Measurements from ENCODE around the gene PLCE1.

PLCE1 gene

GRCh38 chr10:94025806-94026205, 32.1 kb downstream of the PLCE1 start:
- no peak for DNase-seq

DNA sequence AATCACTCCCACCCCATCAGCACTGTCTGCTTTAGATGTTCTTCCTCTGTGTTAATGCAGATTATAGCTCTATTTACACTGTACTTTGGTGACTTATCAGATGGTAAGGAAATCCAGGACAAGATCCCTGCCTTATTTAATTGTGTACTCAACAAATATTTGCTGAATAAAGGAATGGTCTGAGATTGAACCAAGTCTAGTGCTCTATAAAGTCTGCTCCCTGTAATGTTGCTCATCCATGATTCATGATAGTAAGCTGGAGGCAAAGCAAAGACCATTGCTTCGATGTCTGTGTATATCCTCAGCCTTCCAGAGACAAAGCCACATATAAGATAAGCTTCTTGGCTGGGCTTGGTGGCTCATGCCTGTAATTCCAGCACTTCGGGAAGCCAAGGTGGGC, 33.5 kb downstream of the PLCE1 start:
- no peak for DNase-seq

- no peak for DNase-seq
These were observed 36.2 kb downstream of the PLCE1 start for GRCh38 chr10:94029955-94030354.

- no peak for DNase-seq
These were observed 42.4 kb downstream of the PLCE1 start for GRCh38 chr10:94035982-94036765.

- DNase-seq: no peak
These were observed 43.0 kb downstream of the PLCE1 start for GRCh38 chr10:94036766-94037033.

DNA sequence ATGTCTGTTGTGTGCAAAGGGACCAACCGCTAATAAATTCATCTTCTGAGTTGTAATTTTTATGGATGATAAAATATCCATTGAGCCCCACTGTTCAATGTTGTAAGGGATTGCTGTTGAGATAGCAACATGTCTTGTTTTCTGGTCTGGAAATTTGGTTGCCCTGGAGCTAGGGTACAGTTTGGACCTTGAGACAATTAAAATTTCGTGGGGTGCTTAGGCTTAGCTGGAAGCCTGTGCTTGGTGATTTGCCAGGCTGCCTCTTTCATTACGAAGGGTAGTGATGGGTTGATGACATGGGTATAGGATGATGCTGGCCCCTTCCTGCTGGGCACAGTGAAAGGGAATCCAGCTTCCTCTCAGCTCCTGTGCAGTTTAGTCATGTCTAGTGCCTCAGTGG, 43.6 kb downstream of the PLCE1 start:
- no peak for DNase-seq

DNA sequence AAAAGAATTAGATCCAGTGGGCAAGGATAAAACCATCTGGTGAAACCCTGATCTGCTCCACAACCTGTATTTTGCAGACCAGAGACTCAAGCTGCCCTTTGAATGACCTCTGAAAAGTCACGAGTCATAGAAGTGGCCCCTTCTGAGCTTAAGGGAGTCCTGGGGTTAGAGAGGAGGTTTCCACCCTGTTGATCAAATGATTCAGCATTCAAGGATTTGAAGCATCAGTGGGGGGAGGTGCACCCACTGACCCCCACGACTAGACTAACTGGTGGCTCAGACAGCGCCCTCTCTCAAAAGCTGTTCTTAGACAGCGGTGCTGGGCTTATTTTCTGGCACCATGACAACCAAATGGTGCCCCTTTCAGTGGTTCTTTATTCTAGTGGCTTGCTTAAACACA, 44.3 kb downstream of the PLCE1 start:
- no peak for DNase-seq

GRCh38 chr10:94041206-94041605, 47.5 kb downstream of the PLCE1 start:
- DNase-seq: no peak

GRCh38 chr10:94042001-94042833, 48.5 kb downstream of the PLCE1 start:
- no peak for DNase-seq

GRCh38 chr10:94042834-94043175, 49.1 kb downstream of the PLCE1 start:
- DNase-seq: no peak
